Liver (tissue), 3 donors: ENCODE results near the gene LAMB4.

Experiments
- EGR1 ChIP-seq, 2 donors: IDR thresholded peaks; 2 replicates each; pipeline ENCODE4 v1.6.1; 2016 to 2018; ENCODE audit warnings: antibody characterized with exemption in 2 of 2, low read depth in 2 of 2
- FOXA1 ChIP-seq: IDR thresholded peaks from 2 replicates; pipeline ENCODE4 v1.6.1; 2016; ENCODE audit warnings: antibody characterized with exemption
- GABPA ChIP-seq, 2 donors: IDR thresholded peaks in 1 of 2; conservative IDR thresholded peaks in 1 of 2; 2 replicates each; pipeline ENCODE4 v1.6.1; 2016; ENCODE audit warnings: antibody characterized with exemption in 2 of 2, mild to moderate bottlenecking in 1 of 2, moderate library complexity in 1 of 2
- JUND ChIP-seq, 2 donors: IDR thresholded peaks; 2 replicates each; pipeline ENCODE4 v1.6.1; 2016; ENCODE audit warnings: antibody characterized with exemption in 2 of 2
- NR2F2 ChIP-seq: IDR thresholded peaks from 2 replicates; pipeline ENCODE4 v1.6.1; 2016; ENCODE audit warnings: antibody characterized with exemption
- RAD21 ChIP-seq, 2 donors: IDR thresholded peaks; 2 replicates each; pipeline ENCODE4 v1.6.1; 2016; ENCODE audit warnings: antibody characterized with exemption in 2 of 2, mild to moderate bottlenecking in 2 of 2
- SP1 ChIP-seq: IDR thresholded peaks from 2 replicates; pipeline ENCODE4 v1.6.1; 2018; ENCODE audit warnings: antibody characterized with exemption, mild to moderate bottlenecking
- TAF1 ChIP-seq: conservative IDR thresholded peaks from 2 replicates; pipeline ENCODE4 v1.6.1; 2016; ENCODE audit warnings: antibody characterized with exemption, mild to moderate bottlenecking
- YY1 ChIP-seq: IDR thresholded peaks from 2 replicates; pipeline ENCODE4 v1.6.1; 2016; ENCODE audit warnings: antibody characterized with exemption, mild to moderate bottlenecking
- TF ChIP-seq, protein P1 (sequence below): fragments of 150-350 bp; IDR thresholded peaks from 2 replicates; pipeline ENCODE4 v1.5.1; 2017; ENCODE audit warnings: improper control_type of control experiment, low read depth, low read length; ENCODE audit not compliant: missing input control
- TF ChIP-seq, protein P2 (sequence below): IDR thresholded peaks from 2 replicates; pipeline ENCODE4 v1.6.1; 2016; ENCODE audit warnings: antibody characterized with exemption, mild to moderate bottlenecking
- TF ChIP-seq, protein P3 (sequence below): IDR thresholded peaks from 2 replicates; pipeline ENCODE4 v1.6.1; 2016; ENCODE audit warnings: antibody characterized with exemption
- TF ChIP-seq, protein P4 (sequence below): IDR thresholded peaks from 2 replicates; pipeline ENCODE4 v1.6.1; 2016; ENCODE audit warnings: antibody characterized with exemption
- TF ChIP-seq, protein P5 (sequence below): IDR thresholded peaks from 2 replicates; pipeline ENCODE4 v1.6.1; 2016; ENCODE audit warnings: antibody characterized with exemption
- donor health status: healthy.
- donor health status: healthy.

DNA sequence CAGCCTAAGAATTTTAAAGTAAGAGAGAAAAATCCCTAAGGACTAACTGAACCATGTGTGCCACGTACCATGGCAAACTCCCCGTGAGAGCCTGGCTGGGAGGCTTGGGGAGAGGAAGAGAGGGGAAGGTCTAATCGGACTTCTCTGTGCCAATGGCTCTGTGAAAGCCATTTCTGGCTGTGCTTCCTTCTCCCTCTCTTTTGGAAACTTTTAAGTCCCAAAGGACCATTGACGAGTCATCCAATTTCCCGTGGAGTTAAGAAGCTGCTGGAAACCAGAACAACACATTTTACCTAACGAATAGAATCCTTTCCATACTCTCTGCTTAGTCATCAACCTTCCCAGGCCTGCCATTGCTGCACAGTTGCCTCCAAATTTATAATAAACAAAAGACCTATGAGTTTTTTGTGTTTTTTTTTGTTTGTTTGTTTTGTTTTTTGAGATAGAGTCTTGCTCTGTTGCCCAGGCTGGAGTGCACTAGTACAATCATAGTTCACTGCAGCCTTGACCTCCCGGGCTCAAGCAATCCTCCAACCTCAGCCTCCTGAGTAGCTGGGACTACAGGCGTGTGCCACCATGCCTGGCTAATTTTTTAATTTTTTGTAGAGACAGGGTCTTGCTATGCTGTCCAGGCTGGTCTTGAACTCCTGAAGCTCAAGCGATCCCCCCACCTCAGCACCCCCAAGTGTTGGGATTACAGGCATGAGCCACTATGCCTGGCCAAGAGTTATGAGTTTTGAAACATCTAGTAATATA lies 140.4 kb downstream of the LAMB4 start:
- TF ChIP-seq, protein P1, sequence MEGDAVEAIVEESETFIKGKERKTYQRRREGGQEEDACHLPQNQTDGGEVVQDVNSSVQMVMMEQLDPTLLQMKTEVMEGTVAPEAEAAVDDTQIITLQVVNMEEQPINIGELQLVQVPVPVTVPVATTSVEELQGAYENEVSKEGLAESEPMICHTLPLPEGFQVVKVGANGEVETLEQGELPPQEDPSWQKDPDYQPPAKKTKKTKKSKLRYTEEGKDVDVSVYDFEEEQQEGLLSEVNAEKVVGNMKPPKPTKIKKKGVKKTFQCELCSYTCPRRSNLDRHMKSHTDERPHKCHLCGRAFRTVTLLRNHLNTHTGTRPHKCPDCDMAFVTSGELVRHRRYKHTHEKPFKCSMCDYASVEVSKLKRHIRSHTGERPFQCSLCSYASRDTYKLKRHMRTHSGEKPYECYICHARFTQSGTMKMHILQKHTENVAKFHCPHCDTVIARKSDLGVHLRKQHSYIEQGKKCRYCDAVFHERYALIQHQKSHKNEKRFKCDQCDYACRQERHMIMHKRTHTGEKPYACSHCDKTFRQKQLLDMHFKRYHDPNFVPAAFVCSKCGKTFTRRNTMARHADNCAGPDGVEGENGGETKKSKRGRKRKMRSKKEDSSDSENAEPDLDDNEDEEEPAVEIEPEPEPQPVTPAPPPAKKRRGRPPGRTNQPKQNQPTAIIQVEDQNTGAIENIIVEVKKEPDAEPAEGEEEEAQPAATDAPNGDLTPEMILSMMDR: no peak
- no peak for TF ChIP-seq SP1
- TF ChIP-seq JUND (IDR thresholded peaks at IDR 0.05): no peak
- TF ChIP-seq, protein P2, sequence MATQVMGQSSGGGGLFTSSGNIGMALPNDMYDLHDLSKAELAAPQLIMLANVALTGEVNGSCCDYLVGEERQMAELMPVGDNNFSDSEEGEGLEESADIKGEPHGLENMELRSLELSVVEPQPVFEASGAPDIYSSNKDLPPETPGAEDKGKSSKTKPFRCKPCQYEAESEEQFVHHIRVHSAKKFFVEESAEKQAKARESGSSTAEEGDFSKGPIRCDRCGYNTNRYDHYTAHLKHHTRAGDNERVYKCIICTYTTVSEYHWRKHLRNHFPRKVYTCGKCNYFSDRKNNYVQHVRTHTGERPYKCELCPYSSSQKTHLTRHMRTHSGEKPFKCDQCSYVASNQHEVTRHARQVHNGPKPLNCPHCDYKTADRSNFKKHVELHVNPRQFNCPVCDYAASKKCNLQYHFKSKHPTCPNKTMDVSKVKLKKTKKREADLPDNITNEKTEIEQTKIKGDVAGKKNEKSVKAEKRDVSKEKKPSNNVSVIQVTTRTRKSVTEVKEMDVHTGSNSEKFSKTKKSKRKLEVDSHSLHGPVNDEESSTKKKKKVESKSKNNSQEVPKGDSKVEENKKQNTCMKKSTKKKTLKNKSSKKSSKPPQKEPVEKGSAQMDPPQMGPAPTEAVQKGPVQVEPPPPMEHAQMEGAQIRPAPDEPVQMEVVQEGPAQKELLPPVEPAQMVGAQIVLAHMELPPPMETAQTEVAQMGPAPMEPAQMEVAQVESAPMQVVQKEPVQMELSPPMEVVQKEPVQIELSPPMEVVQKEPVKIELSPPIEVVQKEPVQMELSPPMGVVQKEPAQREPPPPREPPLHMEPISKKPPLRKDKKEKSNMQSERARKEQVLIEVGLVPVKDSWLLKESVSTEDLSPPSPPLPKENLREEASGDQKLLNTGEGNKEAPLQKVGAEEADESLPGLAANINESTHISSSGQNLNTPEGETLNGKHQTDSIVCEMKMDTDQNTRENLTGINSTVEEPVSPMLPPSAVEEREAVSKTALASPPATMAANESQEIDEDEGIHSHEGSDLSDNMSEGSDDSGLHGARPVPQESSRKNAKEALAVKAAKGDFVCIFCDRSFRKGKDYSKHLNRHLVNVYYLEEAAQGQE: no peak
- TF ChIP-seq YY1: no peak
- no peak for TF ChIP-seq NR2F2
- TF ChIP-seq, protein P3, sequence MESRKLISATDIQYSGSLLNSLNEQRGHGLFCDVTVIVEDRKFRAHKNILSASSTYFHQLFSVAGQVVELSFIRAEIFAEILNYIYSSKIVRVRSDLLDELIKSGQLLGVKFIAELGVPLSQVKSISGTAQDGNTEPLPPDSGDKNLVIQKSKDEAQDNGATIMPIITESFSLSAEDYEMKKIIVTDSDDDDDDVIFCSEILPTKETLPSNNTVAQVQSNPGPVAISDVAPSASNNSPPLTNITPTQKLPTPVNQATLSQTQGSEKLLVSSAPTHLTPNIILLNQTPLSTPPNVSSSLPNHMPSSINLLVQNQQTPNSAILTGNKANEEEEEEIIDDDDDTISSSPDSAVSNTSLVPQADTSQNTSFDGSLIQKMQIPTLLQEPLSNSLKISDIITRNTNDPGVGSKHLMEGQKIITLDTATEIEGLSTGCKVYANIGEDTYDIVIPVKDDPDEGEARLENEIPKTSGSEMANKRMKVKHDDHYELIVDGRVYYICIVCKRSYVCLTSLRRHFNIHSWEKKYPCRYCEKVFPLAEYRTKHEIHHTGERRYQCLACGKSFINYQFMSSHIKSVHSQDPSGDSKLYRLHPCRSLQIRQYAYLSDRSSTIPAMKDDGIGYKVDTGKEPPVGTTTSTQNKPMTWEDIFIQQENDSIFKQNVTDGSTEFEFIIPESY: no peak
- TF ChIP-seq GABPA (IDR thresholded peaks at IDR 0.05 in 1 of 2, conservative IDR thresholded peaks at IDR 0.05 in 1 of 2): no peak
- no peak for TF ChIP-seq TAF1
- TF ChIP-seq RAD21 (IDR thresholded peaks at IDR 0.05): no peak
- TF ChIP-seq, protein P4, sequence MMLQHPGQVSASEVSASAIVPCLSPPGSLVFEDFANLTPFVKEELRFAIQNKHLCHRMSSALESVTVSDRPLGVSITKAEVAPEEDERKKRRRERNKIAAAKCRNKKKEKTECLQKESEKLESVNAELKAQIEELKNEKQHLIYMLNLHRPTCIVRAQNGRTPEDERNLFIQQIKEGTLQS: no peak
- TF ChIP-seq FOXA1: no peak
- TF ChIP-seq, protein P5, sequence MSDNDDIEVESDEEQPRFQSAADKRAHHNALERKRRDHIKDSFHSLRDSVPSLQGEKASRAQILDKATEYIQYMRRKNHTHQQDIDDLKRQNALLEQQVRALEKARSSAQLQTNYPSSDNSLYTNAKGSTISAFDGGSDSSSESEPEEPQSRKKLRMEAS: no peak
- TF ChIP-seq EGR1 (IDR thresholded peaks at IDR 0.05; ENCODE audit: low read depth in 2 of 2): no peak
